A673 (cell line): Measurements from ENCODE around the gene MAPRE3. TPM values are rescaled to one million over a fixed set of nuclear protein-coding genes. Genes with fewer than 3 reads are reported as not detected.

Experiments used
- BruUV-seq: library from RNA; stranded (reverse); fragments of 400-500 nt; replicated peaks from 2 replicates; lab custom pipeline; 2021; lab: Mats Ljungman, UMichigan
- CTCF ChIA-PET: fragments of 300-600 bp; sonication (Branson Sonifier 250); formaldehyde crosslinking; loops from one replicate; lab custom pipeline; 2022; ENCODE audit warnings: antibody characterized with exemption; lab: Charles Lee
- POLR2A ChIA-PET: fragments of 300-600 bp; sonication (Branson Sonifier 250); formaldehyde crosslinking; loops from one replicate; lab custom pipeline; 2022; ENCODE audit warnings: antibody characterized with exemption; ENCODE audit not compliant: low non-redundant PET; lab: Charles Lee
- DNase-seq: peaks from one replicate; pipeline ENCODE4 v3.0.0-alpha.2; 2015; ENCODE audit warnings: low spot score
- H3K27ac ChIP-seq: fragments of 200-600 bp; sonication (generic); 2 replicates; pipeline ENCODE4 v1.5.1; 2016; ENCODE audit warnings: mixed run types, low read depth, mild to moderate bottlenecking, mixed read lengths, antibody characterized with exemption, low read length; ENCODE audit not compliant: poor library complexity, severe bottlenecking
- H3K27me3 ChIP-seq: fragments of 200-600 bp; sonication (generic); replicated peaks from 2 replicates; pipeline ENCODE4 v1.6.1; 2017; ENCODE audit warnings: mixed run types, low read depth, mild to moderate bottlenecking, mixed read lengths, antibody characterized with exemption, low read length; ENCODE audit not compliant: insufficient read depth, poor library complexity
- H3K36me3 ChIP-seq: fragments of 200-600 bp; sonication (generic); 2 replicates; pipeline ENCODE4 v1.6.1; 2016; ENCODE audit warnings: mixed run types, mild to moderate bottlenecking, mixed read lengths, antibody characterized with exemption, low read length; ENCODE audit not compliant: insufficient read depth, poor library complexity, severe bottlenecking
- H3K4me1 ChIP-seq: fragments of 200-600 bp; sonication (generic); 2 replicates; pipeline ENCODE4 v1.6.1; 2017; ENCODE audit warnings: mixed run types, mild to moderate bottlenecking, mixed read lengths, antibody characterized with exemption, low read length; ENCODE audit not compliant: insufficient read depth, poor library complexity, severe bottlenecking
- H3K4me3 ChIP-seq: fragments of 200-600 bp; sonication (generic); 2 replicates; pipeline ENCODE4 v1.5.1; 2016; ENCODE audit warnings: low read depth, mixed run types, mild to moderate bottlenecking, mixed read lengths, low read length; ENCODE audit not compliant: poor library complexity, severe bottlenecking
- H3K9me3 ChIP-seq: fragments of 200-600 bp; sonication (generic); 2 replicates; pipeline ENCODE4 v1.6.1; 2016; ENCODE audit warnings: mixed run types, low read depth, mild to moderate bottlenecking, mixed read lengths, antibody characterized with exemption, low read length; ENCODE audit not compliant: poor library complexity, severe bottlenecking
- EZH2 ChIP-seq: fragments of 200-600 bp; sonication (generic); IDR thresholded peaks from 2 replicates; pipeline ENCODE4 v1.6.1; 2017; ENCODE audit warnings: borderline replicate concordance, low read depth, mild to moderate bottlenecking, mixed read lengths, antibody characterized with exemption, low read length; ENCODE audit not compliant: poor library complexity, severe bottlenecking
- intact Hi-C: fragments of 100-400 bp; cut with micrococcal nuclease; formaldehyde crosslinking; loops from one replicate; pipeline ENCODE4 v1.10.0; 2022; ENCODE audit not compliant: unreplicated experiment
- total RNA-seq: library from RNA; stranded (reverse); gene quantifications from 2 replicates; pipeline ENCODE4 v1.2.3, GENCODE V29; 2021
- TF ChIP-seq, protein P1 (sequence below): fragments of 300-800, 200-600 bp; sonication (generic); conservative IDR thresholded peaks from 2 replicates; pipeline ENCODE4 v1.5.1; 2017; ENCODE audit warnings: low read depth, mild to moderate bottlenecking, antibody characterized with exemption, low read length, moderate library complexity, mixed read lengths

MAPRE3 gene
- total RNA-seq, 1 experiment from 2014 or later: 8.4 TPM

- H3K27ac ChIP-seq: no peak overlapping the region
- TF ChIP-seq, protein P1, sequence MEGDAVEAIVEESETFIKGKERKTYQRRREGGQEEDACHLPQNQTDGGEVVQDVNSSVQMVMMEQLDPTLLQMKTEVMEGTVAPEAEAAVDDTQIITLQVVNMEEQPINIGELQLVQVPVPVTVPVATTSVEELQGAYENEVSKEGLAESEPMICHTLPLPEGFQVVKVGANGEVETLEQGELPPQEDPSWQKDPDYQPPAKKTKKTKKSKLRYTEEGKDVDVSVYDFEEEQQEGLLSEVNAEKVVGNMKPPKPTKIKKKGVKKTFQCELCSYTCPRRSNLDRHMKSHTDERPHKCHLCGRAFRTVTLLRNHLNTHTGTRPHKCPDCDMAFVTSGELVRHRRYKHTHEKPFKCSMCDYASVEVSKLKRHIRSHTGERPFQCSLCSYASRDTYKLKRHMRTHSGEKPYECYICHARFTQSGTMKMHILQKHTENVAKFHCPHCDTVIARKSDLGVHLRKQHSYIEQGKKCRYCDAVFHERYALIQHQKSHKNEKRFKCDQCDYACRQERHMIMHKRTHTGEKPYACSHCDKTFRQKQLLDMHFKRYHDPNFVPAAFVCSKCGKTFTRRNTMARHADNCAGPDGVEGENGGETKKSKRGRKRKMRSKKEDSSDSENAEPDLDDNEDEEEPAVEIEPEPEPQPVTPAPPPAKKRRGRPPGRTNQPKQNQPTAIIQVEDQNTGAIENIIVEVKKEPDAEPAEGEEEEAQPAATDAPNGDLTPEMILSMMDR: no peak
- TF ChIP-seq EZH2: no peak
- ChIA-PET CTCF (no interaction called here), POLR2A (interaction anchor here (0.8 kb wide), 1 partner anchor 103 kb away, joined by 7 read pairs; no protein-coding TSS in a partner anchor)
- intact Hi-C loops: no loop called here
- H3K36me3 ChIP-seq: peaks cover 9% of the 10 kb centered on the region
- no peak overlapping the region for H3K4me3 ChIP-seq
- no TSS peak for BruUV-seq
- H3K4me1 ChIP-seq: no peaks in the 10 kb centered on the region
- no peaks in the 10 kb centered on the region for H3K27me3 ChIP-seq
- no peaks in the 10 kb centered on the region for H3K9me3 ChIP-seq
- DNase-seq: no peak
Observed at GRCh38 chr2:26950246-26950645, 20.2 kb upstream of the MAPRE3 start.

DNA sequence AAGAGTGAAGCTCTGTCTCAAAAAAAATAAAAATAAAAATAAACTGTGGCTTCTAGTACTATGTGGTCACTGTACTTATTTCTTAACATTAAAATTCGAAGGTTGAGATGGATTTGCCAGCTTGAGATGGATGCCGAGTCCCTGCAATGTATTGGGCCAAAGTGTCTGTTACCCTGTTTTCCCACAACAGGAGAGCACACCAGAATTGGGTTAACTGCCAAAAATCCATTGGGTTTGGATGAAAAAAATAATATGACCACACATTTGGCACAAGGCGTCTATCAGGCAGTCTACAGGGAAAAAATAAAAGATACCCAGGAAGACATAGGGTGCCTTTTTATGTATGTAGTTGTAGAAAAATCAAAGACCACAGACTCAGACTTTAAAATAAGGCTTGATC lies 19.2 kb upstream of the MAPRE3 start:
- H3K4me1 ChIP-seq: no peaks in the 10 kb centered on the region
- ChIA-PET CTCF (no interaction called here), POLR2A (no interaction called here)
- no peak for DNase-seq
- H3K9me3 ChIP-seq: no peaks in the 10 kb centered on the region
- peaks cover 9% of the 10 kb centered on the region for H3K36me3 ChIP-seq
- H3K27me3 ChIP-seq: no peaks in the 10 kb centered on the region
- no peak overlapping the region for H3K27ac ChIP-seq
- H3K4me3 ChIP-seq: no peak overlapping the region
- intact Hi-C loops: no loop called here
- BruUV-seq: no TSS peak
- TF ChIP-seq EZH2: no peak
- TF ChIP-seq, protein P1: no peak

DNA sequence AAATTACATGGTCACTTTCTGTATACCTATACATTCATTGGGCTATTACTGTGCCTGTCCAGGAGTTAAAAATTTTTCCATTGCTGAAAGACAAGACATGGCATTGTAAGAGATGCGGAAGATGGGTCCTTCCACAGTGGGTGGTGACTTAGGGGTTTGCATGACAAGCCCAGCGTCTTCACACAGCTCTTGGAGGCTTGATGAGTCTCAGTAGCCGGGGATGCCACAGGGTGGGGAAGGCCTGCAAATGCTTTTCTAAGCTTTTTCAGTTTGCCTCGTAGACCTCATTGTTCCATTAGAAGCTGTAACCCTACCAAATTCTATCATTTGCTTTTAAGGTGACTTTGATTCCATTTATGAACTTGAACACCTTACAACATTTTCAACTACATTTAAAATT lies 18.1 kb upstream of the MAPRE3 start:
- no TSS peak for BruUV-seq
- POLR2A ChIA-PET: no interaction called here
- Histone ChIP-seq H3K36me3 (no peaks in the 10 kb centered on the region), H3K4me3 (no peak overlapping the region), H3K27me3 (no peaks in the 10 kb centered on the region), H3K27ac (no peak overlapping the region), H3K9me3 (no peaks in the 10 kb centered on the region), H3K4me1 (peaks cover 3% of the 10 kb centered on the region)
- DNase-seq: no peak
- intact Hi-C loops: no loop called here
- CTCF ChIA-PET: interaction anchor here (1.1 to 1.4 kb wide), 2 partner anchors 9 to 106 kb away, joined by 3 to 4 read pairs; no protein-coding TSS in a partner anchor
- no peak for TF ChIP-seq EZH2
- TF ChIP-seq, protein P1: no peak
